Hematopoietic multipotent progenitor cell (in vitro differentiated cells): ENCODE measurements around the gene CCDC116. TPM values are rescaled to one million over a fixed set of nuclear protein-coding genes. Genes with fewer than 3 reads are reported as not detected.
A peak's percentile ranks its signal among the peaks of the same experiment; 100 is the strongest.
"Not testable (repeated sequence)": the region's sequence is repeated elsewhere in the genome, so short reads cannot be mapped to it uniquely, and the experiment has no call there.

Source experiments
- DNase-seq, 3 donors: peaks; one replicate each; pipeline ENCODE4 v3.0.0-alpha.2; 2011 to 2015; ENCODE audit warnings: low read depth in 2 of 3, low spot score in 2 of 3
- total RNA-seq: library from RNA; depleted of rRNA; stranded (reverse); fragments of >200 nt; gene quantifications from one replicate; pipeline ENCODE4 v1.2.3, GENCODE V29; 2012

The CCDC116 gene
- total RNA-seq, 1 donor: 0.27 TPM

DNA sequence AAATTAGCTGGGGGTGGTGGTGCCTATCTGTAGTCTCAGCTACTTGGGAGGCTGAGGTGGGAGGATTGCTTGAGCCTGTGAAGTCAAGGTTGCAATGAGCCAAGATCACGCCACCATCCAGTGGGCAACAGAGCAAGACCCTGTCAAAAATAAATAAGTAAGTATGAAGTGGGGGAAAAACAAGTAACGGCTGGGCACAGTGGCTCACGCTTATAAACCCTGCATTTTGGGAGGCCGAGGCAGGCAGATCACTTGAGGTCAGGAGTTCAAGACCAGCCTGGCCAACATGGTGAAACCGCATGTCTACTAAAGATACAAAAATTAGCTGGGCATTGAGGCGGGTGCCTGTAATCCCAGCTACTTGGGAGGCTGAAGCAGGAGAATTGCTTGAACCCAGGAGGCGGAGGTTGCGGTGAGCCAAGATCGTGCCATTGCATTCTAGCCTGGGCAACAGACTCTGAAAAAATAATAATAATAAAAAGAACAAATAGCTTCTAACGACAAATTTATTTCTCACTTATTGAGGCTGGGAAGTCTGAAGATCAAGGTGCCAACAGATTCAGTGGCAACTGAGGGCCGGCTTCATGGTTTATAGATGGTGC lies 22.9 kb upstream of the CCDC116 start:
- DNase-seq: not testable (repeated sequence)

GRCh38 chr22:21611210-21611977 lies 21.2 kb upstream of the CCDC116 start:
- DNase-seq: no peak

DNA sequence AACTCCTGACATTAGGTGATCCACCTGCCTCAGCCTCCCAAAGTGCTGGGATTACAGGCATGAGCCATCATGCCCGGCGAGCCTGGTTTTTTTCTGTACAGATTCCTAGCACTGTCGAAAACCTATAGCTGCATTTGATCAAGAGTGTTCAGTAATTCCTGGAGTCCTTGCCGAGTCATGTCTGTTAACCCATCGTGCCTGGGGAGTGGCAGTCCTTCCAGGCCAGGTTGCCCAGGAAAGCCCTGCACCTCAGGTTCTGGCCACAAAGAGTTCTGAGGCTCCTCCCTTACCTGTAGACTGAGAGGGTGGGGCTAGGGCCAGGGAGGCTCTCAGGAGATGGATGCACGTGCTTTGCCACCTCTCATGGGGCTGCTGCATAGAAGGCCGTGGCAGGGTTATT lies 19.7 kb upstream of the CCDC116 start:
- no peak for DNase-seq

DNA sequence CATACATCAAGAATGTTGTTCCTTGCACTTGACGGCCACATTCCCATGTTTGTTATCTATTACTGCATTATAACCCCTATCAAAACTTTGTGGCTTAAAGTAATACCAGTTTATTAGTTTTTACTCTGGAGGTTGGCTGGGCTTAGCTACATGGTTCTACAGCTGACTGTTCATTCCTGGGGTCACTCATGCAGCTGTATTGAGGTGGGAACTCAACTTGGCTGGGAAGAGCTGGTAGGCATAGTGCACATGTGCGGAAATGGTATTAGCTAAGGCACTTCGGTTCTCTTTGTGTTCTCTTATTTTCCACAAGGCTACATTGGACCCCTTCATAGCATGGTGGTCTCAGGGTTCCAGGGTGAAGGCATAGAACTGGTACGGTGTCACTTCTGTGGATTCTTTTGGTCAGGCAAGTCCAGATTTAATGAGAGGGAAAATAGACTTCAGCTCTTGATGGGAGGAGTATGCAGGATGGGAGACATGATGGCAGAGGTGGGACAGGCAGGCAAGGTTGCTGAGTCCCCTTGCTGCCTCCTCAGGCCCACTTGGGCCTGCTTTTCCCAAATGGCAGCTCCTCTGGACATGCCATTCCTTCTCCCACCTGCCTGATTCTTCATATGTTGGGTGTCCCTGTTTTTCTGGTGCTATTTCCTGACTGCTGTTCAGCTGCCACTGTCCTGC lies 18.9 kb upstream of the CCDC116 start:
- DNase-seq: no peak

GRCh38 chr22:21615731-21616130 lies 16.8 kb upstream of the CCDC116 start:
- DNase-seq: no peak

DNA sequence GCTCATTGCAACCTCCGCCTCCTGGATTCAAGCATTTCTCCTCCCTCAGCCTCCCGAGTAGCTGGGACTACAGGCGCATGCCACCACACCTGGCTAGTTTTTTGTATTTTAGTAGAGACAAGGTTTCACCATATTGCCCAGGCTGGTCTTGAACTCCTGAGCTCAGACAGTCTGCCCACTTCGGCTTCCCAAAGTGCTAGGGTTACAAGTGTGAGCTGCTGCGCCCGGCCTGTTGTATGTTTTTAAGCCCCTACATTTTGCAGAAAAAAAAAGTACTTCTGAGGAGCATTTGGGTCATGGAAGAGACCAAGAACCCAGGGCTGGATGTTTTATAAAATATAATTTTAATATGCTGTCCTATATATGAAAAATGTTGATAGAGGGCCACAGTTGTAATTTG lies 15.2 kb upstream of the CCDC116 start:
- not testable (repeated sequence) for DNase-seq

DNA sequence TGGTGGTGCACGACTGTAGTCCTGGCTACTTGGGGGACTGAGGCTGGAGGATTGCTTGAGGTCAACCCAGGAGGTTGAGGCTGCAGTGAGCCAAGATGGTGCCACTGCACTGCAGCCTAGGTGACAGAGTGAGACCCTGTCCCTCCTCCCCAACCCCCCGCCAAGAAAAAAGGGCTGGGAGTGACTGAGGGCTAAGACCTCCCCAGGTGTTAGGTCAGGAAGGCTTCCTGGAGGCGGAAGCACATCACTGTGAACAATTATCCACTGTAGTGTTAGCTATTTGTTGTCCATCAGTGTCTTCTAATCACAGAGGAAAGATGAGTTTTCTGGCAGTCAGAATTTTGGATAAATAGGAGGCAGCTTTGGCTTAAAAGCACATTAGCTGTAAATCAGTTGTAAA lies 11.5 kb upstream of the CCDC116 start:
- DNase-seq: no peak

DNA sequence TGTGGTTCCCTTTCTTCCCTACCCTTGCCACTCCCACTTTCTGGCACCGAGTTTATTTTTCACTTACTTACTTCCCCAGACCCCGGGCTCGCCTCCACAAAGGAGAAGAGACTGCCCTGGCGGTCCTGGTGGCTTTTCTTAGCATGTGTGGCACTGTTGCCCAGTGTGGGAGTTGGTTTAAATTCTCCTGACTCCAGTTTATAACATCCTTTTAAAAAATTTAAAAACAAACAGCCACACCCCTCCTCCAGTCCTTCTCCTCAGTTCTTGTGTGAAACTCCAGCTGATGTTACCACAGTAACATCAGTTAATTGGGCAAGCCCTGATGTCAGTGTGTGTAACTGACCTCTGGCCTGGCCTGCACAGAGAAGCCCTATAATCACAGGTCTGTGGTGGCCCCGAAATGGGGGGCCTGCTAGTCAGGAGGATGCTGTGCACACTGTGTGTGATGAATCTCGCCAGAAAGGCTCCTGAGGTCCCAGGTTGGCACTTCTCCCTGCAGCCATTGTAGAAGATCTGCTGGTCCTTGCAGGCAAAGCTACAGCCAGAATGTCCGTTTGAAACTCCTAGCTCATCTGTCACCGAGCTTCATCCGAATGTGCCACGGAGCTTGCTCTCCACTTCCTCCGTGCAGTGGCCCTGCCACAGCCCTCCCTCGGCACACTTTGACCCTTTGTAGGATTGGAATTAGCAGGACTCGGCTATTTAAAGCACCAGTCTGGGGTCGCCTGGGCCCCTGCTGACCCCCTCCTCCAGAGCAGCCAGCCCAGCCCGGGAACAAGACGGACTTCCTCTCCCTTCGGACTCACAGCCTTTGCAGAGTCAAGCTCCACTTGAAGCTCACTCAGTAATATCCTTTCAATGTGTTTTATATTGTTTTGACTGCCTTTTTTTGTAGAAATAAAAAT lies 10.3 kb upstream of the CCDC116 start:
- peak in 2 of 3 donors; percentile 21 to 41 for DNase-seq

DNA sequence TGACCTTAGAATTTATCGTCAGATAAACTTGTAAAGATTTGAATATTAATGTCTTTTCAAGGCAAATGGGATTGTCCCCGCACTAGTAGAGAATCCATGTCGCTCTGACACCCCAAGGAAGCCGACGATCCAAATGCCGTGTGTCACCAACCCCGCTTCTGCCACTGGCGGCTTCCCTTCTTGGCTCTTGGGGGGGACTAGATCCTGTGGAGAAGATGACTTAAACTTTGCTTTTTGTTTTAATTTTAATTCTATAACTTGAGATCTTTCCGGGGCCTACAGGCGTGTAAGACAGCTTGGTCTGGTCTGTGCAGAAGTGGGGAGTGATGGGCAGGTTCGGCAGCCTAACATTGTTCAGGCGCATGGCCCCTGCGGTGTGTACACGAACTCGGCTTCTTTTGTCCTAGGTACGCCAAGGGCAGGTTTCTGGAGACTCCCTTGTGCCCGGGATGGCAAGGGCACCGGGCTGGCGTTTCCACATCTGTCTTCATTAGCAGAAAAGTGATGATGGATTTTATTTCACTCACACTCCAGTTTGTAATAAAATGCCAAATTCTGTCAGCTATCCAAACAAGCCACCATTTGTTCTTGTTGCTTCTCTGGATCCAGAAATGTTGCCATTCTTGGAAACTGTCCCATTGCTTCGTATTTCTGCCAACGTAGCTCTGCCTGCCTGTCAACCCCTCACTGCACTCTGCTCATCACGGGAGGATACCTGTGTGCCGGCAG lies 9.5 kb upstream of the CCDC116 start:
- no peak for DNase-seq

DNA sequence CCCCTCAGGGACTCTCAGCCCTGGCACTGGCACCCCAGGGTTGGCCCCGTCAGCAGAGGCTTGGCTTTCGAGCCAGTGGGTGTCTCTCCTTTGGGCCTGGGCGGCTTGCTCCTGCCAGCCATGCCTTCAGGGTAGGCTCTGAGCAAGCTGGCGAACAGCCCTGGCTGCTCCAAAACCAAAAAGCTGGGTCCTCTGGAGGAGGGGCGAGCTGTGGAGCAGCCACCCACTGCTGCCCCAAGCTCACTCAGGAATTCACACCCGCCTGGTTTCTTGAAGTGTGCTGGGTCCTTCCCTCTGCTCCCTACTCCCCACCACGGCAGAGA lies 9.0 kb upstream of the CCDC116 start:
- no peak for DNase-seq

- peak in 1 of 3 donors; percentile 40 for DNase-seq
These were observed 8.3 kb upstream of the CCDC116 start for GRCh38 chr22:21624120-21624879.

- peak in 1 of 3 donors; percentile 26 for DNase-seq
These were observed 7.4 kb upstream of the CCDC116 start for GRCh38 chr22:21624880-21625791.

DNA sequence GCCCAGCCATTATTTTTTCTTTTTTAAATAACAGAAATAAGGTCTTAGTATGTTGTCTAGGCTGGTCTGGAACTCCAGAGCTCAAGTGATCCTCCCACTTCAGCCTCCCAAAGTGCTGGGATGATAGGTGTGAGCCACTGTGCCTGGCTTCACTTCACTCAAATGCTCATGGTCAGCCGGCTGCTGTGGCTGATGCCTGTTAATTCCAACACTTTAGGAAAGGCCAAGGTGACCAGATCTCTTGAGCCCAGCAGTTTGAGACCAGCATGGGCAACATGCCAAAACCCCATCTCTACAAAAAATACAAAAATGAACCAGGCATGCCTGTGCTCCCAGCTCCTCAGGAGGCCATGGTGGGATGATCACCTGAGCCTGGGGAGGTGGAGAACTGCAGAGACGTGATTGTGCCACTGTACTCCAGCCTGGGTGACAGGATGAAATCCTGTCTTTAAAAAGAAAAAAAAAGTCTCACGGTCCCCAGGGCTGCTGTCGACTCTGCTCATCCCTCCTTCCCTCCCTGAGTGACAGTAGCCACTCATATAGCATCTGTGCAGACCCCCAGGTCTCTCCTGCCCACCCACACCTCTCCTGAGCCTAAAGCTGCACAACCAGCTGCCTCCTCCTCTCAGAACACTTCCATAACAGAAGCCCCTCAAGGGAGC lies 6.4 kb upstream of the CCDC116 start:
- no peak for DNase-seq

GRCh38 chr22:21626735-21627469 lies 5.7 kb upstream of the CCDC116 start:
- DNase-seq: no peak

- DNase-seq: no peak
These were observed 3.9 kb upstream of the CCDC116 start for GRCh38 chr22:21628386-21629254.
